Epithelial cell of esophagus (primary cell): Measurements from ENCODE around the gene CEBPA.

Experiments
- DNase-seq: peaks from one replicate; pipeline ENCODE4 v3.0.0; 2010; ENCODE audit warnings: low read depth
- H3K4me3 ChIP-seq: 2 replicates; pipeline ENCODE4 v1.5.1; 2011; ENCODE audit warnings: mild to moderate bottlenecking, low read length, control low read depth
- TF ChIP-seq, protein P1 (sequence below): IDR thresholded peaks from 2 replicates; pipeline ENCODE4 v1.5.1; 2011; ENCODE audit warnings: low read depth, mild to moderate bottlenecking, low read length, control low read depth, inconsistent platforms; ENCODE audit not compliant: insufficient read depth; ENCODE audit errors: missing control alignments

Gene CEBPA

DNA sequence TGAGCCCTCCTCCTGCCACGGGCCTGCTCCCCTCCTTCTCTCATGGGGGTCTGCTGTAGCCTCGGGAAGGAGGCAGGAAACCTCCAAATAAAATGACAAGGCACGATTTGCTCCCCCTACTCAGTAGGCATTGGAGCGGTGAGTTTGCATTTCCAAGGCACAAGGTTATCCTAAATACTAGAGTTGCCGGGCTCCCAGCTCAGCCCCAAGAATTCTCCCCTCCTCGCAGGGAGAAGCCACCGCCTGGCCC, 1.5 kb downstream of the CEBPA start:
- no peak for DNase-seq
- H3K4me3 ChIP-seq, result peak overlapping the region; percentile 68
- TF ChIP-seq, protein P1, sequence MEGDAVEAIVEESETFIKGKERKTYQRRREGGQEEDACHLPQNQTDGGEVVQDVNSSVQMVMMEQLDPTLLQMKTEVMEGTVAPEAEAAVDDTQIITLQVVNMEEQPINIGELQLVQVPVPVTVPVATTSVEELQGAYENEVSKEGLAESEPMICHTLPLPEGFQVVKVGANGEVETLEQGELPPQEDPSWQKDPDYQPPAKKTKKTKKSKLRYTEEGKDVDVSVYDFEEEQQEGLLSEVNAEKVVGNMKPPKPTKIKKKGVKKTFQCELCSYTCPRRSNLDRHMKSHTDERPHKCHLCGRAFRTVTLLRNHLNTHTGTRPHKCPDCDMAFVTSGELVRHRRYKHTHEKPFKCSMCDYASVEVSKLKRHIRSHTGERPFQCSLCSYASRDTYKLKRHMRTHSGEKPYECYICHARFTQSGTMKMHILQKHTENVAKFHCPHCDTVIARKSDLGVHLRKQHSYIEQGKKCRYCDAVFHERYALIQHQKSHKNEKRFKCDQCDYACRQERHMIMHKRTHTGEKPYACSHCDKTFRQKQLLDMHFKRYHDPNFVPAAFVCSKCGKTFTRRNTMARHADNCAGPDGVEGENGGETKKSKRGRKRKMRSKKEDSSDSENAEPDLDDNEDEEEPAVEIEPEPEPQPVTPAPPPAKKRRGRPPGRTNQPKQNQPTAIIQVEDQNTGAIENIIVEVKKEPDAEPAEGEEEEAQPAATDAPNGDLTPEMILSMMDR, result no peak

DNA sequence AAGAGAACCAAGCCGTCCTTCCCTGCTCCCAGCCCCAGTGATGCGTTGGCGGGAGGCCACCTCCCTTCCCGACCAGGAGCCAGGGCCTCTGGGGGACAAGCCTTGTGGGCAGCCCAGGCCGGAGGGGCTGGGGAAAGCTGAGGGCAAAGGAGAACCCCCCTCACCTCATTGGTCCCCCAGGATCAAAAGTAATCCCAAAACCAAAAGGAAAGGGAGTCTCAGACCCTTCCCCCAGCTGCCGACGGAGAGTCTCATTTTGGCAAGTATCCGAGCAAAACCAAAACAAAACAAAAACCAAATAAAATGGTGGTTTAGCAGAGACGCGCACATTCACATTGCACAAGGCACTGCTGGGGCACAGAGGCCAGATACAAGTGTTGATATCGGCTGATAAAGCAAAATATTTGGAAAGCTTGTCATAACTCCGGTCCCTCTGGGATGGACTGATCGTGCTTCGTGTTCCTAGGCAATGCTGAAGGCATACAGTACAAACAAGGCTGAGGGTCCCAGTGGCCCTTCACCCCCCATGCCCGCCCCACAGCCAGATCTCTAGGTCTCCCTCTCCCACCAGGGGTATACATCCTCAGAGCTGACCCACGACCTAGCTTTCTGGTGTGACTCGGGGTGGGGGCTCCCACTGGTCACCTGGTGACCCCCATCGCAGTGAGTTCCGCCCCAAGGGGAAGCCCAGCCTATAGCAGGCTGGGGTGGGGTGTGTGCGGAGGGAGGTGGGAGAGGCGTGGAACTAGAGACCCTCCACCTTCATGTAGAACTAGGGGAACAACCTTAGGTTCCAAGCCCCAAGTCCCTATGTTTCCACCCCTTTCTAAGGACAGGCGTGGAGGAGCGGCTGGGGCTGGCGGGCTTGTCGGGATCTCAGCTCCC, 2.1 kb downstream of the CEBPA start:
- peak overlapping the region; percentile 68 for H3K4me3 ChIP-seq
- peak; percentile 33 for DNase-seq
- TF ChIP-seq, protein P1, result no peak

DNA sequence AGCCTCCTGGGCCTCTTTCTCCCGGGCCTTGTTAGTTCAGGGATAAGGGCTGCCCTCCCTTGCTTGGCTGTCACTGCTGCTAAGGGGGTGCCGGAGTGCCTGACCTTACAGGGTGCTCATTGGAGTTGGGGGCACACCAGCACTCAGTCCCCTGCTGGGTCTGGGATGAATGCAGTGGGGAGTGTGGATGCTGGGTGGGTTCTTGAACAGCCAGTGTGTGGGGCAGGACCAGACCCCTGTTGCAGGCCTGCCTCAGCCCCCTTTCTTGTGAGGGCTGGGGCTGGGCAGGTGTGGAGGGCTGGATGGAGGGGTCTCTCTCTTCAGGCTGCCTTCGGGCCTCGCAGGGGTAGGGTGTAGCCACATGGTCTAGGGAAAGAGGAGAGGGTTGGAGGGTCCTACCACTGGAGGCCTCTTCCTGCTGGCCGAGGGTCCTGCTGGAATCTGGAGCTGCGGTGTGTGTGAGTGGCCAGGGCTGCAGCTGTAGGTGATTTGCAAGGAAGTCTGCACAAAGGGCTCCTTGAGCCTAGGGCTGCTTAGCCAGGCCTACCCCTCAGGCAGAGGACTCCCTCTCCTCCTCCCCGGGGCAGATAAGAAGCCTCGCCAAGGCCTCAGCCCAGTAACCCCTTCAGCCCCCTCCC, 3.2 kb downstream of the CEBPA start:
- TF ChIP-seq, protein P1, result no peak
- peak overlapping the region; percentile 68 for H3K4me3 ChIP-seq
- no peak for DNase-seq

DNA sequence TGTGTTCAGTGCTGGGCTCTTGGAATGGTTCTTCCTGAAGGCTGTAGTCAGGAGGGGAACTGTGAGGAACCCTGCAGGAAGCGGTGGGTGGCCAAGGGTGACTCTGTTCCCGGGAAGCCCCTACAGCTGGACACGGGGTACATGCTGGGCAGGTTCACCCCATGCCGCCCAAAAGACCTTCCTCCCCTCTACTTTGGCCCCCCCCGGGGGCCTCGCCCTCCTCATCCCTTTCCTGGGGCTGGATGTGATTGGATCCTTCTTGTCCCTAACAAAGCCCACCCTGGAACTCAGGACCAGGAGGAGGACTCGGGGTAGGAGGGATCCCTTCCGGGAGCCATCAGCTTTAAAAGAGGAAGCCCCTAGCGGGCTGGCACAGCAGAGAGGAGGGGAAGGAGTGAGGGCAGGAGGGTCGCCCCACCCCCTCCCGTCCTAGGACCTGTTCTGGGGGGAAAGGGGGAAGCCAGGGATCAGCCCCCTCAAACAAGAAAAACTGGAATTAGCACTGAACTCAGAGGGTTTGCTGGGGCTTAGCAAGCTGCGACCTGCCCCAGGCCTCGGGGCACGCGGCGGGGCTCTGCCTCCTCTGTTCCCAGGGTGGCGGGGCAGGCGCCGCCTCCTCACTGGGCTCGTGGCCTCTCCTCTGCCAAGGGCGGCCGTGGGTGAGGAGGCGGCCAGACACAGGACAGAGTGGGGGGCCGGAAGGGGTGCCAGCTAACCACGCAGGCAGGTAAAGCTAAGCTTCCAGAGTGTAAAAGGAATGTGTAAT, 4.0 kb downstream of the CEBPA start:
- DNase-seq, result peak; percentile 94
- no peak overlapping the region for H3K4me3 ChIP-seq
- TF ChIP-seq, protein P1, result no peak

DNA sequence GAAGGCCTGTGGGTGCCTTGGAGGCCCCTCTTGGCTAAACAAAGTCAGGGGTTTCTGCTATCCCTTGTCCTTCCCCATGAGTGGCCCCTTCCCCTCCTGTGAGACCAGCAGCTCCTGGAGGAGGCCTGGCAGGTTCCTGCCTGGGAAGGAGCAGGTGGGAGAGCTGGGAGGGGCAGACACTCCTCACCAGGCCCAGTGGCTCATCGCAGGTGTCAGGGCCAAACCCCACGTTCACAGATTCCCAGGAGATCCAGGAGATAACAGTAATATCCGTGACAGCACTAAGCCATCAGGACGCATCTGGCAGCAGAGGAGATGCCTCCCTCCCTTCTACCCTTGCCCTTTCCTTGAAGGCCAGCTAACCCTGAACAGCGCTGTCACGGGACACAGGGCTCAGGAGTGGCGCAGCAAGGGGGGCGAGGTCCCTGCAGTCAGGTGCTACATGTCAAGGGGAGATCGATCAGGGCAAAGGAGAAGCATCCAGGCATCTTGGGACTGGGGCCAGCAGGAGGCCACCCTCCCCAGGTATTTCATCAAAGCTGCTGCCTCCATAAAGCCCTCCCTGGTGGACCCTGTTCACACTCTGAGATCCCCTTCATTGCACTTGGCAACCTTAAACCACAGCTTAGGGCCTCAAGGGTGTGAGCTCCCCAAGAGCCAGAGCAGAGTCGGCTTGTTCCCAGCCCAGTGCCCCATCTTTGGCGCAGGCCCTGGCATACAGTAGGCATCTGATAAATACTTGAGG, 4.8 kb downstream of the CEBPA start:
- no peak overlapping the region for H3K4me3 ChIP-seq
- no peak for DNase-seq
- TF ChIP-seq, protein P1, result no peak

DNA sequence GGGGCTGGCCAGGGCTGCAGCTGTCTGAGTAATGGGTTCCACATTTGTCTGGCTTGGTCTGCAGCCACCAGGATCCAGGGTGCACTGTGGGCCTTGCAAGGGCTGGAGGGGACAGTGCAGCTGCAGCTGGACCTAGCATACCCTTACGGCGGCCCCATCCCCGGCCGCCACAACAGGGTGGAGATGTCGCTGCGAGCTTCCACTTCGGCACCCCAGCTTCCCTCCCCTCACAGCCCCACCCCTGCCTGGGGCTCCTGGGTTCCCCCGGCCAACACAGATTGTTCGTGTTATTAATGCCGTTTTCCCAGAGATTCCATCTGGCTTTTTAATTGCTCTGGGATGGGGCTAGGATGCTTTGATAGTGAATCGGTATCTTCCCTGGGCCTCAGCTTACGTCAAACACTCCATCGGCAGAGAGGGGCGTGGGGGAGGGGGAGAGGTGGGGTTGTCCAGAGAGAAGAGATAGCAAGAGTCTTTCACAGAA, 5.8 kb downstream of the CEBPA start:
- H3K4me3 ChIP-seq, result no peak overlapping the region
- TF ChIP-seq, protein P1, result no peak
- DNase-seq, result no peak
